Measurements from ENCODE around the gene CLK1. TPM values are rescaled to one million over a fixed set of nuclear protein-coding genes. Genes with fewer than 3 reads are reported as not detected.

CLK1 gene
- total and polyA plus RNA-seq, 9 of the 15 experiments (the other 6 are each of a cell fraction or from before 2014, with no cell fraction given): 29.3 to 99.2 (median 47.0) TPM

DNA sequence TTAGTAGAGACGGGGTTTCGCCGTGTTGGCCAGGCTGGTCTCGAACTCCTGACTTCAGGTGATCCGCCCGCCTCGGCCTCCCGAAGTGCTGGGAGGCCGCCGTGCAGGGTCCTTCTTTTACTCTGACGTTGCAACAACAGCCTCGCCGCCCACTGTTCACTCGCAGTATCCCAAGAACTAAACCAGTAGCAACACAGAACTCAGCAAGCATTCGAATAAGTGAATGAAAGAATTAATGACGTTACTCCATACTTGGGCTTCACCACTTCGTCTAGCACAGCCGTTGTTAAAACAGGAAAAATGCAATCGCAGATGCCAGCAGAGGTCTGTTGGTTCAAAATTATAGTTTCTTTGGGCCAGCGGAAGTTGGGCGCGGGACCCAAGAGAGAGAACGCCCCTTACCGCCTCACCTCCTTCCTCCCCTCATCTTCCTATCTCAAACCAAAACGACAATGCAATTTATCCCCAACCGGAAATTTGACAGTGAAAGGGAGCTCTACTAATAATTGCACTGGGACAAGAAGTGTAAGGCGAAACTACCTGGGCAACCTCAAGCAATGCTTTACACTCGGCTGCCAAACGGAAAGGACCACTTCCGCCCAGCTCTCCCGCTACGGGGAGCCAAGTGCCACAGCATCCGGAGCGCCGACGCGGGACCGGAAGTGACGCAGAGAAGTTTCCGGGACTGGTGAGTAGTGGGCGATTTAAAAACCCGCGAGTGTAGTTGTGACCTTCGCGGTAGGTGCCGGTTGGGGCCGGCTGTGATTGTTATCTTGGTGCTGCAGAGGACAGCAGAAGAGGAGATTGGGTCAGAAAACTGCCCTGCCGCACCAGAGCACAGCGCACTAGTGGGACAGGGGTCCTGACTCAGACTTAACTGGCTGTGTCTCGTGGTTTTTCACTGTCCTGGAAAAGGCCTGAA lies 24.5 kb upstream of the CLK1 start, which contains the start of the genes NIF3L1 and PPIL3 (continued):
- TF ChIP-seq, protein P1, sequence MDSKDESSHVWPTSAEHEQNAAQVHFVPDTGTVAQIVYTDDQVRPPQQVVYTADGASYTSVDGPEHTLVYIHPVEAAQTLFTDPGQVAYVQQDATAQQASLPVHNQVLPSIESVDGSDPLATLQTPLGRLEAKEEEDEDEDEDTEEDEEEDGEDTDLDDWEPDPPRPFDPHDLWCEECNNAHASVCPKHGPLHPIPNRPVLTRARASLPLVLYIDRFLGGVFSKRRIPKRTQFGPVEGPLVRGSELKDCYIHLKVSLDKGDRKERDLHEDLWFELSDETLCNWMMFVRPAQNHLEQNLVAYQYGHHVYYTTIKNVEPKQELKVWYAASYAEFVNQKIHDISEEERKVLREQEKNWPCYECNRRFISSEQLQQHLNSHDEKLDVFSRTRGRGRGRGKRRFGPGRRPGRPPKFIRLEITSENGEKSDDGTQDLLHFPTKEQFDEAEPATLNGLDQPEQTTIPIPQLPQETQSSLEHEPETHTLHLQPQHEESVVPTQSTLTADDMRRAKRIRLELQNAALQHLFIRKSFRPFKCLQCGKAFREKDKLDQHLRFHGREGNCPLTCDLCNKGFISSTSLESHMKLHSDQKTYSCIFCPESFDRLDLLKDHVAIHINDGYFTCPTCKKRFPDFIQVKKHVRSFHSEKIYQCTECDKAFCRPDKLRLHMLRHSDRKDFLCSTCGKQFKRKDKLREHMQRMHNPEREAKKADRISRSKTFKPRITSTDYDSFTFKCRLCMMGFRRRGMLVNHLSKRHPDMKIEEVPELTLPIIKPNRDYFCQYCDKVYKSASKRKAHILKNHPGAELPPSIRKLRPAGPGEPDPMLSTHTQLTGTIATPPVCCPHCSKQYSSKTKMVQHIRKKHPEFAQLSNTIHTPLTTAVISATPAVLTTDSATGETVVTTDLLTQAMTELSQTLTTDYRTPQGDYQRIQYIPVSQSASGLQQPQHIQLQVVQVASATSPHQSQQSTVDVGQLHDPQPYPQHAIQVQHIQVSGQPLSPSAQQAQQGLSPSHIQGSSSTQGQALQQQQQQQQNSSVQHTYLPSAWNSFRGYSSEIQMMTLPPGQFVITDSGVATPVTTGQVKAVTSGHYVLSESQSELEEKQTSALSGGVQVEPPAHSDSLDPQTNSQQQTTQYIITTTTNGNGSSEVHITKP (IDR thresholded peaks at IDR 0.05; ENCODE audit: partially characterized antibody): peak; percentile 92
- TF ChIP-seq, protein P2, sequence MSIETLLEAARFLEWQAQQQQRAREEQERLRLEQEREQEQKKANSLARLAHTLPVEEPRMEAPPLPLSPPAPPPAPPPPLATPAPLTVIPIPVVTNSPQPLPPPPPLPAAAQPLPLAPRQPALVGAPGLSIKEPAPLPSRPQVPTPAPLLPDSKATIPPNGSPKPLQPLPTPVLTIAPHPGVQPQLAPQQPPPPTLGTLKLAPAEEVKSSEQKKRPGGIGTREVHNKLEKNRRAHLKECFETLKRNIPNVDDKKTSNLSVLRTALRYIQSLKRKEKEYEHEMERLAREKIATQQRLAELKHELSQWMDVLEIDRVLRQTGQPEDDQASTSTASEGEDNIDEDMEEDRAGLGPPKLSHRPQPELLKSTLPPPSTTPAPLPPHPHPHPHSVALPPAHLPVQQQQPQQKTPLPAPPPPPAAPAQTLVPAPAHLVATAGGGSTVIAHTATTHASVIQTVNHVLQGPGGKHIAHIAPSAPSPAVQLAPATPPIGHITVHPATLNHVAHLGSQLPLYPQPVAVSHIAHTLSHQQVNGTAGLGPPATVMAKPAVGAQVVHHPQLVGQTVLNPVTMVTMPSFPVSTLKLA (conservative IDR thresholded peaks at IDR 0.05): peak; percentile 68 to 83
- TF ChIP-seq NRF1 (conservative IDR thresholded peaks at IDR 0.05 in 1 of 2, IDR thresholded peaks at IDR 0.05 in 1 of 2) (peak; percentile 39 to 46; a peak in 2 of 4 replicates), TOE1 (IDR thresholded peaks at IDR 0.05; ENCODE audit: borderline replicate concordance) (peak; percentile 77; the same call in 1 of the 2 replicates), TOE1 (CRISPR knock-in tag; IDR thresholded peaks at IDR 0.05; ENCODE audit: borderline replicate concordance, low read depth) (no peak), FOXP1 (CRISPR knock-in tag; IDR thresholded peaks at IDR 0.05) (no peak), GABPB1 (CRISPR knock-in tag; IDR thresholded peaks at IDR 0.05) (peak; percentile 100)
- TF ChIP-seq, protein P3, sequence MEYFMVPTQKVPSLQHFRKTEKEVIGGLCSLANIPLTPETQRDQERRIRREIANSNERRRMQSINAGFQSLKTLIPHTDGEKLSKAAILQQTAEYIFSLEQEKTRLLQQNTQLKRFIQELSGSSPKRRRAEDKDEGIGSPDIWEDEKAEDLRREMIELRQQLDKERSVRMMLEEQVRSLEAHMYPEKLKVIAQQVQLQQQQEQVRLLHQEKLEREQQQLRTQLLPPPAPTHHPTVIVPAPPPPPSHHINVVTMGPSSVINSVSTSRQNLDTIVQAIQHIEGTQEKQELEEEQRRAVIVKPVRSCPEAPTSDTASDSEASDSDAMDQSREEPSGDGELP (CRISPR knock-in tag; IDR thresholded peaks at IDR 0.05; ENCODE audit: borderline replicate concordance): peak; percentile 76; the same call in 1 of the 2 replicates
- TF ChIP-seq, protein P4, sequence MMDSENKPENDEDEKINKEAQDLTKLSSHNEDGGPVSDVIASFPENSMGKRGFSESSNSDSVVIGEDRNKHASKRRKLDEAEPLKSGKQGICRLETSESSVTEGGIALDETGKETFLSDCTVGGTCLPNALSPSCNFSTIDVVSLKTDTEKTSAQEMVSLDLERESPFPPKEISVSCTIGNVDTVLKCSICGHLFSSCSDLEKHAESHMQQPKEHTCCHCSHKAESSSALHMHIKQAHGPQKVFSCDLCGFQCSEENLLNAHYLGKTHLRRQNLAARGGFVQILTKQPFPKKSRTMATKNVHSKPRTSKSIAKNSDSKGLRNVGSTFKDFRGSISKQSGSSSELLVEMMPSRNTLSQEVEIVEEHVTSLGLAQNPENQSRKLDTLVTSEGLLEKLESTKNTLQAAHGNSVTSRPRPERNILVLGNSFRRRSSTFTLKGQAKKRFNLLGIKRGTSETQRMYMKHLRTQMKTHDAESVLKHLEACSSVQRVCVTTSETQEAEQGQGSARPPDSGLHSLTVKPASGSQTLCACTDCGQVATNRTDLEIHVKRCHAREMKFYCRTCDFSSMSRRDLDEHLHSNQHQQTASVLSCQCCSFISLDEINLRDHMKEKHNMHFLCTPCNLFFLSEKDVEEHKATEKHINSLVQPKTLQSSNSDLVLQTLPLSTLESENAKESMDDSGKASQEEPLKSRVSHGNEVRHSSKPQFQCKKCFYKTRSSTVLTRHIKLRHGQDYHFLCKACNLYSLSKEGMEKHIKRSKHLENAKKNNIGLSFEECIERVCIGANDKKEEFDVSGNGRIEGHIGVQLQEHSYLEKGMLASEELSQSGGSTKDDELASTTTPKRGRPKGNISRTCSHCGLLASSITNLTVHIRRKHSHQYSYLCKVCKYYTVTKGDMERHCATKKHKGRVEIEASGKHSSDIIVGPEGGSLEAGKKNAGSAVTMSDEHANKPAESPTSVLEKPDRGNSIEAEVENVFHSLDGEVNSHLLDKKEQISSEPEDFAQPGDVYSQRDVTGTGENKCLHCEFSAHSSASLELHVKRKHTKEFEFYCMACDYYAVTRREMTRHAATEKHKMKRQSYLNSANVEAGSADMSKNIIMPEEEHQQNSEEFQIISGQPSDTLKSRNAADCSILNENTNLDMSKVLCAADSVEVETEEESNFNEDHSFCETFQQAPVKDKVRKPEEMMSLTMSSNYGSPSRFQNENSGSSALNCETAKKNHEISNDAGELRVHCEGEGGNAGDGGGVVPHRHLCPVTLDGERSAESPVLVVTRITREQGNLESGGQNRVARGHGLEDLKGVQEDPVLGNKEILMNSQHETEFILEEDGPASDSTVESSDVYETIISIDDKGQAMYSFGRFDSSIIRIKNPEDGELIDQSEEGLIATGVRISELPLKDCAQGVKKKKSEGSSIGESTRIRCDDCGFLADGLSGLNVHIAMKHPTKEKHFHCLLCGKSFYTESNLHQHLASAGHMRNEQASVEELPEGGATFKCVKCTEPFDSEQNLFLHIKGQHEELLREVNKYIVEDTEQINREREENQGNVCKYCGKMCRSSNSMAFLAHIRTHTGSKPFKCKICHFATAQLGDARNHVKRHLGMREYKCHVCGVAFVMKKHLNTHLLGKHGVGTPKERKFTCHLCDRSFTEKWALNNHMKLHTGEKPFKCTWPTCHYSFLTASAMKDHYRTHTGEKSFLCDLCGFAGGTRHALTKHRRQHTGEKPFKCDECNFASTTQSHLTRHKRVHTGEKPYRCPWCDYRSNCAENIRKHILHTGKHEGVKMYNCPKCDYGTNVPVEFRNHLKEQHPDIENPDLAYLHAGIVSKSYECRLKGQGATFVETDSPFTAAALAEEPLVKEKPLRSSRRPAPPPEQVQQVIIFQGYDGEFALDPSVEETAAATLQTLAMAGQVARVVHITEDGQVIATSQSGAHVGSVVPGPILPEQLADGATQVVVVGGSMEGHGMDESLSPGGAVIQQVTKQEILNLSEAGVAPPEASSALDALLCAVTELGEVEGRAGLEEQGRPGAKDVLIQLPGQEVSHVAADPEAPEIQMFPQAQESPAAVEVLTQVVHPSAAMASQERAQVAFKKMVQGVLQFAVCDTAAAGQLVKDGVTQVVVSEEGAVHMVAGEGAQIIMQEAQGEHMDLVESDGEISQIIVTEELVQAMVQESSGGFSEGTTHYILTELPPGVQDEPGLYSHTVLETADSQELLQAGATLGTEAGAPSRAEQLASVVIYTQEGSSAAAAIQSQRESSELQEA (IDR thresholded peaks at IDR 0.05; ENCODE audit: low read depth): peak; percentile 88

Measured in K562 (cell line).